Measurements from ENCODE around the gene MYOF. TPM values are rescaled to one million over a fixed set of nuclear protein-coding genes. Genes with fewer than 3 reads are reported as not detected.

Gene MYOF
- total and polyA plus RNA-seq, 9 of the 15 experiments (the other 6 are each of a cell fraction or from before 2014, with no cell fraction given) = 0.06 to 0.27 TPM; not detected in 7

GRCh38 chr10:93393211-93393610, 88.9 kb downstream of the MYOF start (continued):
- TF ChIP-seq ARID4B (CRISPR knock-in tag; IDR thresholded peaks at IDR 0.05) = no peak
- no peak for TF ChIP-seq ETS1 (conservative IDR thresholded peaks at IDR 0.05; ENCODE audit: control insufficient read depth, low read depth, low read length)
- TF ChIP-seq SRSF7 (optimal IDR thresholded peaks at IDR 0.05; ENCODE audit: low read depth, low read length) = no peak

- Histone ChIP-seq H3K4me3 (no peak overlapping the region), H3K4me2 (ENCODE audit: insufficient read depth, low read length) (no peak overlapping the region), H2AFZ (ENCODE audit: low read depth, low read length) (no peak overlapping the region), H3K79me2 (ENCODE audit: control insufficient read depth, insufficient read depth, low read length) (no peaks in the 10 kb centered on the region), H3K36me3 (ENCODE audit: control insufficient read depth, insufficient read depth, low read length) (no peaks in the 10 kb centered on the region), H3K27me3 (ENCODE audit: control insufficient read depth in 2 of 2, insufficient read depth in 2 of 2, low read length in 2 of 2) (peaks cover 0 to 7% of the 10 kb centered on the region in 2 experiments; a peak in 1 of 5 replicates), H3K4me1 (replicated peaks in 1 of 2; ENCODE audit: control insufficient read depth in 2 of 2, insufficient read depth in 2 of 2, low read length in 2 of 2) (no peaks in the 10 kb centered on the region), H3K9me1 (ENCODE audit: control insufficient read depth, insufficient read depth, low read length) (no peaks in the 10 kb centered on the region), H3K9ac (ENCODE audit: insufficient read depth in 1 of 2, low read depth in 2 of 2, low read length in 2 of 2) (no peak overlapping the region), H3K27ac (ENCODE audit: extremely low read depth, low read depth, low read length) (no peak overlapping the region), H4K20me1 (replicated peaks; ENCODE audit: control insufficient read depth, insufficient read depth, low read length) (no peaks in the 10 kb centered on the region), H3K9me3 (replicated peaks; ENCODE audit: control insufficient read depth, insufficient read depth, low read depth, low read length) (no peaks in the 10 kb centered on the region)
- FAIRE-seq (no peak), ATAC-seq (no peak), DNase-seq (ENCODE audit: extremely low read depth in 1 of 4, low spot score in 3 of 4) (no peak)
- ChIA-PET CTCF (ENCODE audit: low intra/inter-chr PET ratio) (no interaction called here), POLR2A (no interaction called here)
- no TSS peak for BruUV-seq (replicated peaks)
- in situ Hi-C loops (cut with MboI) (no loop called here), intact Hi-C loops (cut with micrococcal nuclease) (no loop called here)
- WGBS (ENCODE audit: insufficient coverage, low coverage, missing lambda C conversion rate) = 0% methylated on average over 3 of the region's 3 CpGs
- TF ChIP-seq ZNF3 (CRISPR knock-in tag; IDR thresholded peaks at IDR 0.05) = no peak
- TF ChIP-seq ZBTB49 (CRISPR knock-in tag; IDR thresholded peaks at IDR 0.05; ENCODE audit: borderline replicate concordance) = no peak
- TF ChIP-seq PTTG1 (tag; IDR thresholded peaks at IDR 0.05; ENCODE audit: low read depth) = no peak
- no peak for TF ChIP-seq BMI1 (IDR thresholded peaks at IDR 0.05; ENCODE audit: low read length)
- no peak for TF ChIP-seq CGGBP1 (CRISPR knock-in tag; IDR thresholded peaks at IDR 0.05)
- TF ChIP-seq ZKSCAN3 (CRISPR knock-in tag; IDR thresholded peaks at IDR 0.05) = no peak
- no peak for TF ChIP-seq ZNF134 (CRISPR knock-in tag; conservative IDR thresholded peaks at IDR 0.05)
Observed at GRCh38 chr10:93392121-93392520, 90.0 kb downstream of the MYOF start.

Data from K562 (cell line).